ENCODE results near the gene GPR142.

GPR142 gene

GRCh38 chr17:74328487-74328886 is 38.8 kb upstream of the GPR142 start:
- TF ChIP-seq CTCF (IDR thresholded peaks at IDR 0.05; ENCODE audit: low read depth, low read length): no peak
- in situ Hi-C loops (cut with HindIII; ENCODE audit: low sequenced_read_pairs): no loop called here
- no peak overlapping the region for H3K4me3 ChIP-seq (ENCODE audit: low read depth, low read length)
- DNase-seq (ENCODE audit: low read depth, low spot score): no peak

- in situ Hi-C loops (cut with HindIII; ENCODE audit: low sequenced_read_pairs): no loop called here
- TF ChIP-seq CTCF (IDR thresholded peaks at IDR 0.05; ENCODE audit: low read depth, low read length): no peak
- no peak for DNase-seq (ENCODE audit: low read depth, low spot score)
- H3K4me3 ChIP-seq (ENCODE audit: low read depth, low read length): no peak overlapping the region
Observed at GRCh38 chr17:74329378-74329777, 37.9 kb upstream of the GPR142 start.

- TF ChIP-seq CTCF (IDR thresholded peaks at IDR 0.05; ENCODE audit: low read depth, low read length): no peak
- DNase-seq (ENCODE audit: low read depth, low spot score): no peak
- in situ Hi-C loops (cut with HindIII; ENCODE audit: low sequenced_read_pairs): no loop called here
Observed at GRCh38 chr17:74330446-74330845, 36.9 kb upstream of the GPR142 start.

GRCh38 chr17:74332017-74332650 is 35.2 kb upstream of the GPR142 start:
- no peak for TF ChIP-seq CTCF (IDR thresholded peaks at IDR 0.05; ENCODE audit: low read depth, low read length)
- in situ Hi-C loops (cut with HindIII; ENCODE audit: low sequenced_read_pairs): no loop called here
- no peak for DNase-seq (ENCODE audit: low read depth, low spot score)
- no peak overlapping the region for H3K4me3 ChIP-seq (ENCODE audit: low read depth, low read length)

More at GRCh38 chr17:74330446-74330845, 36.9 kb upstream of the GPR142 start:
- no peak overlapping the region for H3K4me3 ChIP-seq (ENCODE audit: low read depth, low read length)

- no peak for TF ChIP-seq CTCF (IDR thresholded peaks at IDR 0.05; ENCODE audit: low read depth, low read length)
- in situ Hi-C loops (cut with HindIII; ENCODE audit: low sequenced_read_pairs): no loop called here
- no peak overlapping the region for H3K4me3 ChIP-seq (ENCODE audit: low read depth, low read length)
- DNase-seq (ENCODE audit: low read depth, low spot score): no peak
Observed at GRCh38 chr17:74332763-74333283, 34.5 kb upstream of the GPR142 start.

GRCh38 chr17:74334393-74335039 is 32.8 kb upstream of the GPR142 start:
- no peak for TF ChIP-seq CTCF (IDR thresholded peaks at IDR 0.05; ENCODE audit: low read depth, low read length)
- in situ Hi-C loops (cut with HindIII; ENCODE audit: low sequenced_read_pairs): no loop called here
- peak; percentile 3 for DNase-seq (ENCODE audit: low read depth, low spot score)
- no peak overlapping the region for H3K4me3 ChIP-seq (ENCODE audit: low read depth, low read length)

Measured in astrocyte of the spinal cord (primary cell).